NOMO-1 (cell line): ENCODE data around the gene IL18BP.

Experiments used
- DNase-seq, 2 experiments: peaks; one replicate each; lab custom pipeline; 2025; ENCODE audit not compliant: unreplicated experiment in 2 of 2; lab: John Stamatoyannopoulos, UW

Gene IL18BP

DNA sequence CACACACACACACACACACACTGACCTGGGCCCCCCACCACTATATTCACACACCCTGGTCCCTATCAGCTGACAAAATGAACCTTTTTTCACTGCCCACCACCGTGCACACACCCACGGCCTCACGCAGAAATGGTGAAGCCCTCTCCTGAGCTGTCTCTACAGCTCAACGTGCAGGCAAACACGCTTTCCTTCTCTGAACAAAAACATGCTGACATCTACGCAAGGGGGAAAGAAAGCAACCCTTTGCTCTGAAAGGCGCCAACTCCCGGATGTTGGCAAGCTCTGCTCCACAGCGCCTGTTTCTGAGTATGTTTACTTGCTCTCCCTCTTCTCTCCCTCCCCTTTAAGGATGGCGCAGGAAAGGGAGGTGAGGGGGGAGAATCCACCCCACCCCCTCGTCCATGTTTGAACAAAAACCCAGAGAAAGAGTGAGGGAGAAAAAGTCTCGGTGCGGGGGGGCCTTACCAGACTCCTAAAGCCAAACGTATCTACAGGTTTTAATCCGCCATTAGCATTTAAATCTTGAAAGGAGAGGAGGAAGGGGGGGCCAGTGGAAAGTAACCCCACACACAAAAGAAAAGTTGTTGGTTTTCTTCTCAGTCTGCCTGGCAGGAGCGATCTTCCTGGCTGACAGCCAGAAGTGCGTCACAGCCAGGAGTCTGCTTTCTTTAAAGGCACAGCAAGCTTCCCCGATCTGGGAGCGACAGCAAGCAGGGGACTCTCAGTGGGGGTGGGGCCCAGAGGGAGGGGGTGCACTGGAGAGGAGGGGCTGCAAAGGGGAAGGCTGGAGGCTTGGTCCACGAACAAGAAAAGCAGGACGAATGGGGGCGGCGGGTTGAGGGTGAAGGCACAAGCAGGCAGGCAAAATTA is 42.0 kb downstream of the IL18BP start:
- no peak for DNase-seq

DNA sequence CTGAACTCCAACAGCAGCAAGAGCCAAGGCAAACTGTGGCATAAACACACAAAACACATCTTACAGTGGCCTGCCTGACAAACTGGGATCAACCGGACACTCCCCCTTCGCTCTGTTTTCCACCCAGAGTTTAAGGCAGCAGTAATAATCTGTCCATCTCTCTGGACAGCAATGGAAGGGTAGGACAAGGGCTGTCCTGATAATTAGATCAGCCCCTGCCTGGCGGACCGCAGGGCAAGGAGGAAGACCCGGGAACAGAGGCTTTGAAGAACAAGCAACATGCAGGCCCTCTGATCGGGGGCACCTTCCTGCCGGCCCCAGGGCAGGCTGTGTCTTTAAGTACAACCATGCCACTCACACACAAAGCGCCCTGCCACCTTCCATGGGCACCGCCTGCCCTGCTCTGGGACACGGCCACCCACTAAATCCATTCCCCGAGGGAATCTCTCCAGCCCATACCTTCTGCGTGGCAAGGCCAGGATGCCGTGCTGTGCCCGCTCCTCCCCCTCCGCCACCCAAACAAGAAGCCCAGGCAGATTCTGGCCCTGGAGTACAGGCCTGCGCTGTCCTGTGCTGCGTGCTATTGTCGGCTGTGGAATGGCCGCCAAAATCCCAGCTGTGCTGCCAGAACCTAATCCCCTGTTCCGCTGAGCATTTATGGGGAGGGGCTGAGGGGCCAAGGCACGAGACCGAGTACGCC is 42.8 kb downstream of the IL18BP start:
- DNase-seq, result no peak

GRCh38 chr11:72042064-72042745 is 43.5 kb downstream of the IL18BP start:
- no peak for DNase-seq

DNA sequence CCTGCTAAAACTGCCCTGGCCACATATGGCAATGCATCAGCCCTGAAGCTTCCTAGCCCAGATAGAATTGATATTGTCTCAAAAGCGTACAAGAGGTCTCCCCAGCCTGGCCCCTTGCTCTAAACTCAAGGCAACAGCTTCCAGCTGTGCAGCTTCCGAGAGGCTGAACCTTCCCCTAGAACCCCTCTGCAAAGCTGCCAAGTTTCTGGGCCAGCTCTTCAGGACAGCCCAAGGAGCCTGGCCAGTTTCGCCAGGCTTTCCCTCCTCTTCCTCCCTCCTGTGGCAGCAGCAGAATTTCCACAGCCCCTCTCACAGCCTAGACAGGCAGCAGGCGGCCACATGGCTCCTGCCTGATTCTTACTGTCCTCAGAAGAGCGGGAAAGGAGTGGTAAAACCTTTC is 47.1 kb downstream of the IL18BP start:
- no peak for DNase-seq

GRCh38 chr11:72048766-72049460 is 50.2 kb downstream of the IL18BP start:
- DNase-seq, result no peak
